UCSD-AML1 (cell line): Measurements from ENCODE around the gene RAPGEF2.
"Not testable (repeated sequence)": the region's sequence is repeated elsewhere in the genome, so short reads cannot be mapped to it uniquely, and the experiment has no call there.

Source experiments
- DNase-seq: peaks from one replicate; lab custom pipeline; 2025; ENCODE audit not compliant: unreplicated experiment; lab: John Stamatoyannopoulos, UW

The RAPGEF2 gene

GRCh38 chr4:159353422-159354116 is 250.7 kb downstream of the RAPGEF2 start:
- DNase-seq, result no peak

GRCh38 chr4:159355466-159355865 is 252.6 kb downstream of the RAPGEF2 start:
- DNase-seq, result no peak

- DNase-seq, result no peak
Measured at GRCh38 chr4:159357350-159357749, 254.5 kb downstream of the RAPGEF2 start.

- DNase-seq, result no peak
Measured at GRCh38 chr4:159358226-159358625, 255.3 kb downstream of the RAPGEF2 start.

GRCh38 chr4:159360549-159360948 is 257.7 kb downstream of the RAPGEF2 start:
- DNase-seq, result no peak

GRCh38 chr4:159363361-159363760 is 260.5 kb downstream of the RAPGEF2 start:
- DNase-seq, result no peak

- no peak for DNase-seq
Measured at GRCh38 chr4:159366966-159367780, 264.3 kb downstream of the RAPGEF2 start.

- no peak for DNase-seq
Measured at GRCh38 chr4:159367781-159368080, 264.9 kb downstream of the RAPGEF2 start.

- DNase-seq, result no peak
Measured at GRCh38 chr4:159368320-159368719, 265.4 kb downstream of the RAPGEF2 start.

GRCh38 chr4:159369256-159369655 is 266.4 kb downstream of the RAPGEF2 start:
- no peak for DNase-seq

- no peak for DNase-seq
Measured at GRCh38 chr4:159370286-159370685, 267.4 kb downstream of the RAPGEF2 start.

- no peak for DNase-seq
Measured at GRCh38 chr4:159374749-159375530, 272.1 kb downstream of the RAPGEF2 start.

GRCh38 chr4:159376289-159376688 is 273.4 kb downstream of the RAPGEF2 start:
- no peak for DNase-seq

- DNase-seq, result no peak
Measured at GRCh38 chr4:159378056-159378616, 275.3 kb downstream of the RAPGEF2 start.

- DNase-seq, result not testable (repeated sequence)
Measured at GRCh38 chr4:159379064-159379463, 276.2 kb downstream of the RAPGEF2 start.

- DNase-seq, result no peak
Measured at GRCh38 chr4:159379836-159380235, 277.0 kb downstream of the RAPGEF2 start.

GRCh38 chr4:159382856-159383561 is 280.1 kb downstream of the RAPGEF2 start:
- no peak for DNase-seq

GRCh38 chr4:159383562-159383931 is 280.7 kb downstream of the RAPGEF2 start:
- no peak for DNase-seq

GRCh38 chr4:159384017-159384416 is 281.1 kb downstream of the RAPGEF2 start:
- no peak for DNase-seq

GRCh38 chr4:159384632-159385031 is 281.8 kb downstream of the RAPGEF2 start:
- DNase-seq, result no peak

GRCh38 chr4:159386620-159387019 is 283.7 kb downstream of the RAPGEF2 start:
- no peak for DNase-seq
